ENCODE results near the gene PROM1. TPM values are rescaled to one million over a fixed set of nuclear protein-coding genes. Genes with fewer than 3 reads are reported as not detected.

PROM1 gene
- total and polyA plus RNA-seq, 2 experiments from 2014 or later: 14.3 to 30.8 TPM

DNA sequence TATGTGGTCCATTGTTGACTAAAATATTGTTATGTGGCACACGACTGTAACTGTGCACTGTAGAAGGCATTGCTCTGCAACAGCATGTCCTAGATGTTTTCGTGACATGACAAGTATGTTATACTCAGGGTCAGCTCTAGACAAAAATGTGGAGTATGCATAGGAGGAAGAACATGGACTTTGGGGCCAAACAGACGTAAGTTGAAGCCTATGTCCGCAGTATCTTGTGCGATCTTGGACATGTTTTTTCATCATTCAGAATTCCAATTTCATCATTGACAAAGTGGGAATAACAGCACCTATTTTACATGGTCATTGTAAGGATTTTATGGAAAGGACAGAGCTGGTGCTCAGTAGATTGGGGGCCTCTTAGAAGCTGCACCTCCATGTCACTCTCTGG lies 27.7 kb upstream of the PROM1 start:
- Histone ChIP-seq H3K79me2 (no peaks in the 10 kb centered on the region), H3K4me3 (no peak overlapping the region), H3K9me2 (replicated peaks; ENCODE audit: insufficient read depth) (no peaks in the 10 kb centered on the region), H3K4me1 (ENCODE audit: insufficient read depth) (no peaks in the 10 kb centered on the region), H3K9me3 (ENCODE audit: low read depth) (no peaks in the 10 kb centered on the region), H2AFZ (no peak overlapping the region), H3K36me3 (replicated peaks; ENCODE audit: insufficient read depth, low read depth) (no peaks in the 10 kb centered on the region), H3K27me3 (no peaks in the 10 kb centered on the region), H3K4me2 (no peak overlapping the region), H3K27ac (no peak overlapping the region), H4K20me1 (ENCODE audit: insufficient read depth, poor library complexity, severe bottlenecking) (no peaks in the 10 kb centered on the region)
- TF ChIP-seq, protein P1, sequence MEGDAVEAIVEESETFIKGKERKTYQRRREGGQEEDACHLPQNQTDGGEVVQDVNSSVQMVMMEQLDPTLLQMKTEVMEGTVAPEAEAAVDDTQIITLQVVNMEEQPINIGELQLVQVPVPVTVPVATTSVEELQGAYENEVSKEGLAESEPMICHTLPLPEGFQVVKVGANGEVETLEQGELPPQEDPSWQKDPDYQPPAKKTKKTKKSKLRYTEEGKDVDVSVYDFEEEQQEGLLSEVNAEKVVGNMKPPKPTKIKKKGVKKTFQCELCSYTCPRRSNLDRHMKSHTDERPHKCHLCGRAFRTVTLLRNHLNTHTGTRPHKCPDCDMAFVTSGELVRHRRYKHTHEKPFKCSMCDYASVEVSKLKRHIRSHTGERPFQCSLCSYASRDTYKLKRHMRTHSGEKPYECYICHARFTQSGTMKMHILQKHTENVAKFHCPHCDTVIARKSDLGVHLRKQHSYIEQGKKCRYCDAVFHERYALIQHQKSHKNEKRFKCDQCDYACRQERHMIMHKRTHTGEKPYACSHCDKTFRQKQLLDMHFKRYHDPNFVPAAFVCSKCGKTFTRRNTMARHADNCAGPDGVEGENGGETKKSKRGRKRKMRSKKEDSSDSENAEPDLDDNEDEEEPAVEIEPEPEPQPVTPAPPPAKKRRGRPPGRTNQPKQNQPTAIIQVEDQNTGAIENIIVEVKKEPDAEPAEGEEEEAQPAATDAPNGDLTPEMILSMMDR (IDR thresholded peaks at IDR 0.05; ENCODE audit: poor library complexity): no peak
- TF ChIP-seq EZH2 (IDR thresholded peaks at IDR 0.05; ENCODE audit: borderline replicate concordance): no peak
- TF ChIP-seq EZH2phosphoT487 (IDR thresholded peaks at IDR 0.05; ENCODE audit: low read depth, severe bottlenecking, unreplicated experiment): no peak
- WGBS (ENCODE audit: low lambda C conversion rate, missing lambda C conversion rate): 77% methylated on average over 5 of the region's 5 CpGs
- no peak for DNase-seq (ENCODE audit: low spot score)

DNA sequence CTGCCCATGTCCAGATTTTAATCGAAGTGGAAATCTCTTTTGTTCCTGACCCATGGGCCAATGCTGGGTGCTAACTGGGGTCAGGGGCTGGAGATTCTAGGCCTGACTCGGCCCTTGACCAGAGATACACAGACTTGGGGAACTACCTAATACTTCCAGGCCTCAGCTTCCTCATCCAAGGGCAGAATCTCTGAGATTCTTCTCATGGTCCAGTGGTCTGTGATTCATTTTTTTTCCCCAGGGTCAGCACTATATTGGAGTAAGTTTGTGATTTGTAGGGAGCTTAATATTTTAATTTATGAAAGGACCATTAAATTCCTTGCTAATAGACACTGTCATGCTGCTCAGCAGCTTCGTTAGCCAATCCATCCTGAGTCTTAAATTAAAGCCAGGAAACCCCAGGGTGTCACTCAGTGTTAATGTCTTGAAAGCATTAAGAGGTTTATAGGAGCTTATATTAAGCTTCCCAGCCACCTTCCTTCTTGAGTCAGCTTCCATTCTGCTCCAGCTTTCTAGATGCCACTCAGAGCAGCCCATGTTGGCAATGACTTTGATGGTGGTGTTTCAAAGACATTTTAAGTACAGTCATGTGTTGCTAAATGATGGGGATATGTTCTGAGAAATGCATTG lies 27.0 kb upstream of the PROM1 start:
- DNase-seq (ENCODE audit: low spot score): no peak
- TF ChIP-seq, protein P1 (IDR thresholded peaks at IDR 0.05; ENCODE audit: poor library complexity): no peak
- no peak for TF ChIP-seq EZH2phosphoT487 (IDR thresholded peaks at IDR 0.05; ENCODE audit: low read depth, severe bottlenecking, unreplicated experiment)
- TF ChIP-seq EZH2 (IDR thresholded peaks at IDR 0.05; ENCODE audit: borderline replicate concordance): no peak
- no peak overlapping the region for H3K4me2 ChIP-seq
- no peak overlapping the region for H3K27ac ChIP-seq
- H2AFZ ChIP-seq: no peak overlapping the region
- no peaks in the 10 kb centered on the region for H3K36me3 ChIP-seq (replicated peaks; ENCODE audit: insufficient read depth, low read depth)
- H3K79me2 ChIP-seq: no peaks in the 10 kb centered on the region
- H3K4me1 ChIP-seq (ENCODE audit: insufficient read depth): no peaks in the 10 kb centered on the region
- no peaks in the 10 kb centered on the region for H3K27me3 ChIP-seq
- no peaks in the 10 kb centered on the region for H3K9me2 ChIP-seq (replicated peaks; ENCODE audit: insufficient read depth)
- H4K20me1 ChIP-seq (ENCODE audit: insufficient read depth, poor library complexity, severe bottlenecking): no peaks in the 10 kb centered on the region
- H3K4me3 ChIP-seq: no peak overlapping the region
- 86% methylated on average over 3 of the region's 3 CpGs for WGBS (ENCODE audit: low lambda C conversion rate, missing lambda C conversion rate)
- H3K9me3 ChIP-seq (ENCODE audit: low read depth): no peaks in the 10 kb centered on the region

DNA sequence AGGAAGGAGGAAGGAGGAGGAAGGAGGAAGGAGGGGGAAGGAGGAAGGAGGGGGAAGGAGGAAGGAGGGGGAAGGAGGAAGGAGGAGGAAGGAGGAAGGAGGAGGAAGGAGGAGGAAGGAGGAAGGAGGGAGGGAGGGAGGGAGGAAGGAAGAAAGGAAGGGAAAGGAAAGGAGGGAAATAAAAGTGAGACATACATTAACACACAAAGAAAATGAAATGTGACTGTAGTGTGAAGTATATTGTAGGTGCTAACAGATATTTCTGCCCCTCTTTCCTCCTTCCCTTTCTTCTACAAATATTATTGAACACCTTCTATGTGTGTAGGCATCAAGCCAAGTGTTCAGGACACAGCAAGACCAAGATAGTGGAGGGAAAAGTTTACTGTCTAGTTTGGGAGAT lies 26.4 kb upstream of the PROM1 start:
- Histone ChIP-seq H3K4me1 (ENCODE audit: insufficient read depth) (no peaks in the 10 kb centered on the region), H3K27ac (no peak overlapping the region), H2AFZ (no peak overlapping the region), H3K9me2 (replicated peaks; ENCODE audit: insufficient read depth) (no peaks in the 10 kb centered on the region), H3K4me2 (no peak overlapping the region), H3K4me3 (no peak overlapping the region), H3K9me3 (ENCODE audit: low read depth) (no peaks in the 10 kb centered on the region), H3K79me2 (no peaks in the 10 kb centered on the region), H4K20me1 (ENCODE audit: insufficient read depth, poor library complexity, severe bottlenecking) (no peaks in the 10 kb centered on the region), H3K36me3 (replicated peaks; ENCODE audit: insufficient read depth, low read depth) (no peaks in the 10 kb centered on the region), H3K27me3 (no peaks in the 10 kb centered on the region)
- DNase-seq (ENCODE audit: low spot score): no peak
- no peak for TF ChIP-seq EZH2 (IDR thresholded peaks at IDR 0.05; ENCODE audit: borderline replicate concordance)
- TF ChIP-seq EZH2phosphoT487 (IDR thresholded peaks at IDR 0.05; ENCODE audit: low read depth, severe bottlenecking, unreplicated experiment): no peak
- TF ChIP-seq, protein P1 (IDR thresholded peaks at IDR 0.05; ENCODE audit: poor library complexity): no peak
